SK-N-SH treated with all-trans-retinoic acid at 6 μM for 48 hours (cell line): ENCODE measurements around the gene CWC27.

Experiments used
- ATAC-seq: fragments of 200-7000 bp; cut with Tn5 transposase; 3 replicates; pipeline ENCODE4 v1.9.1; 2020; ENCODE audit warnings: mild to moderate bottlenecking, moderate library complexity
- ARNTL ChIP-seq: fragments of 450-650 bp; formaldehyde crosslinking; IDR thresholded peaks from 2 replicates; pipeline ENCODE4 v1.5.0; 2020; ENCODE audit warnings: low read depth, mild to moderate bottlenecking, moderate library complexity, borderline replicate concordance
- BACH2 ChIP-seq: fragments of 250-450 bp; sonication (Bioruptor Pico); IDR thresholded peaks from 2 replicates; pipeline ENCODE4 v1.9.0; 2021; ENCODE audit warnings: mild to moderate bottlenecking, borderline replicate concordance
- CSDC2 ChIP-seq: fragments of 250-450 bp; sonication (Bioruptor Pico); IDR thresholded peaks from 2 replicates; pipeline ENCODE4 v1.5.0; 2020; ENCODE audit warnings: mild to moderate bottlenecking, moderate library complexity
- CSRNP3 ChIP-seq: fragments of 250-450 bp; sonication (Bioruptor Pico); IDR thresholded peaks from 2 replicates; pipeline ENCODE4 v1.5.1; 2021; ENCODE audit warnings: mild to moderate bottlenecking, moderate library complexity
- ESRRG ChIP-seq: fragments of 250-450 bp; sonication (Bioruptor Pico); IDR thresholded peaks from 2 replicates; pipeline ENCODE4 v1.6.1; 2021; ENCODE audit warnings: mild to moderate bottlenecking
- GLIS3 ChIP-seq: fragments of 250-450 bp; sonication (Bioruptor Pico); IDR thresholded peaks from 2 replicates; pipeline ENCODE4 v1.5.0; 2020; ENCODE audit warnings: mild to moderate bottlenecking, moderate library complexity
- ISL1 ChIP-seq: fragments of 250-450 bp; sonication (Bioruptor Pico); IDR thresholded peaks from 2 replicates; pipeline ENCODE4 v2.1.2; 2022; ENCODE audit warnings: mild to moderate bottlenecking, moderate library complexity
- OSR1 ChIP-seq: fragments of 250-450 bp; sonication (Bioruptor Pico); IDR thresholded peaks from 2 replicates; pipeline ENCODE4 v1.8.0; 2022; ENCODE audit warnings: moderate library complexity, mild to moderate bottlenecking, inconsistent platforms
- PATZ1 ChIP-seq: fragments of 250-450 bp; sonication (Bioruptor Pico); IDR thresholded peaks from 2 replicates; pipeline ENCODE4 v1.8.0; 2020; ENCODE audit warnings: mild to moderate bottlenecking, moderate library complexity, borderline replicate concordance
- POU6F1 ChIP-seq: fragments of 250-450 bp; sonication (Bioruptor Pico); IDR thresholded peaks from 2 replicates; pipeline ENCODE4 v1.8.0; 2021; ENCODE audit warnings: low read depth, mild to moderate bottlenecking, moderate library complexity, borderline replicate concordance
- PPARA ChIP-seq: fragments of 250-450 bp; sonication (Bioruptor Pico); IDR thresholded peaks from 2 replicates; pipeline ENCODE4 v1.5.0; 2020; ENCODE audit warnings: mild to moderate bottlenecking, borderline replicate concordance
- RARB ChIP-seq: fragments of 250-450 bp; sonication (Bioruptor Pico); IDR thresholded peaks from 2 replicates; pipeline ENCODE4 v1.8.0; 2021; ENCODE audit warnings: mild to moderate bottlenecking, moderate library complexity
- TCF4 ChIP-seq: fragments of 250-450 bp; sonication (Bioruptor Pico); IDR thresholded peaks from 2 replicates; pipeline ENCODE4 v1.8.0; 2021; ENCODE audit warnings: mild to moderate bottlenecking, moderate library complexity, borderline replicate concordance
- TOX ChIP-seq: fragments of 250-450 bp; sonication (Bioruptor Pico); IDR thresholded peaks from 2 replicates; pipeline ENCODE4 v1.8.0; 2021; ENCODE audit warnings: mild to moderate bottlenecking, moderate library complexity, borderline replicate concordance
- TSHZ2 ChIP-seq: fragments of 250-450 bp; sonication (Bioruptor Pico); IDR thresholded peaks from 2 replicates; pipeline ENCODE4 v1.5.0; 2020; ENCODE audit warnings: mild to moderate bottlenecking, moderate library complexity
- ZC3H10 ChIP-seq: fragments of 250-450 bp; sonication (Bioruptor Pico); IDR thresholded peaks from 2 replicates; pipeline ENCODE4 v1.5.1; 2021; ENCODE audit warnings: mild to moderate bottlenecking, moderate library complexity
- ZFP3 ChIP-seq: fragments of 250-450 bp; sonication (Bioruptor Pico); IDR thresholded peaks from 2 replicates; pipeline ENCODE4 v1.5.0; 2020; ENCODE audit warnings: mild to moderate bottlenecking, moderate library complexity
- ZNF565 ChIP-seq: fragments of 450-650 bp; formaldehyde crosslinking; conservative IDR thresholded peaks from 2 replicates; pipeline ENCODE4 v1.5.0; 2020; ENCODE audit warnings: low read depth, mild to moderate bottlenecking, moderate library complexity
- ZNF70 ChIP-seq: fragments of 450-650 bp; formaldehyde crosslinking; IDR thresholded peaks from 2 replicates; pipeline ENCODE4 v1.5.0; 2020; ENCODE audit warnings: mild to moderate bottlenecking, moderate library complexity

CWC27 gene

GRCh38 chr5:64942460-64942859, 173.7 kb downstream of the CWC27 start (continued):
- TF ChIP-seq OSR1: no peak
- no peak for TF ChIP-seq BACH2
- no peak for TF ChIP-seq PATZ1
- no peak for TF ChIP-seq ZNF565

- no peak for ATAC-seq
- no peak for TF ChIP-seq ARNTL (CRISPR knock-in tag)
- no peak for TF ChIP-seq RARB (CRISPR knock-in tag)
- TF ChIP-seq ZNF70 (CRISPR knock-in tag): no peak
- no peak for TF ChIP-seq OSR1
- no peak for TF ChIP-seq TOX (CRISPR knock-in tag)
- no peak for TF ChIP-seq TSHZ2 (CRISPR knock-in tag)
- TF ChIP-seq TCF4: no peak
- no peak for TF ChIP-seq ESRRG
- no peak for TF ChIP-seq ZC3H10
- TF ChIP-seq ISL1: no peak
- TF ChIP-seq, all 23 proteins: peak for 0
These were observed 176.1 kb downstream of the CWC27 start for GRCh38 chr5:64944868-64945267.

GRCh38 chr5:64947031-64947430, 178.3 kb downstream of the CWC27 start:
- TF ChIP-seq TOX (CRISPR knock-in tag) (no peak), CSRNP3 (no peak), BACH2 (no peak), OSR1 (no peak), CSDC2 (CRISPR knock-in tag) (no peak), TCF4 (no peak), ESRRG (no peak), POU6F1 (CRISPR knock-in tag) (no peak), PPARA (no peak)
- peak; percentile 80 for ATAC-seq

GRCh38 chr5:64947801-64948200, 179.1 kb downstream of the CWC27 start:
- no peak for ATAC-seq
- no peak for TF ChIP-seq ZC3H10
- no peak for TF ChIP-seq RARB (CRISPR knock-in tag)
- no peak for TF ChIP-seq ZNF70 (CRISPR knock-in tag)
- no peak for TF ChIP-seq PPARA
- no peak for TF ChIP-seq OSR1
- no peak for TF ChIP-seq GLIS3 (CRISPR knock-in tag)
- no peak for TF ChIP-seq PATZ1
- no peak for TF ChIP-seq POU6F1 (CRISPR knock-in tag)
- TF ChIP-seq TOX (CRISPR knock-in tag): no peak
- TF ChIP-seq CSRNP3: no peak
- no peak for TF ChIP-seq TCF4
- no peak for TF ChIP-seq ZFP3 (CRISPR knock-in tag)
- TF ChIP-seq ARNTL (CRISPR knock-in tag): no peak
- TF ChIP-seq ESRRG: no peak
- TF ChIP-seq ZNF565: no peak
